Measurements from ENCODE around the gene SYT8. TPM values are rescaled to one million over a fixed set of nuclear protein-coding genes. Genes with fewer than 3 reads are reported as not detected.

The SYT8 gene
- total RNA-seq, 1 experiment from 2014 or later = not detected

Small RNA genes lying within 50 kb of the gene (microRNA-seq; reads per million reads assigned to microRNA genes)
- gene MIR4298 (ENCODE audit: borderline microRNAs expressed) (not detected), gene MIR7847 (ENCODE audit: borderline microRNAs expressed) (not detected)

Other genes with a start within 250 kb of the SYT8 start
- not detected in 2 replicates for gene KRTAP5-1, start 249.7 kb upstream of the SYT8 start, total RNA-seq (2021)
- gene KRTAP5-2, start 236.7 kb upstream of the SYT8 start, total RNA-seq (2021) = not detected in 2 replicates
- gene KRTAP5-3, start 226.5 kb upstream of the SYT8 start, total RNA-seq (2021) = not detected in 2 replicates
- gene KRTAP5-4, start 212.9 kb upstream of the SYT8 start, total RNA-seq (2021) = not detected in 2 replicates
- gene KRTAP5-5, start 205.2 kb upstream of the SYT8 start, total RNA-seq (2021) = not detected in 2 replicates
- not detected in 2 replicates for gene KRTAP5-6, start 137.8 kb upstream of the SYT8 start, total RNA-seq (2021)
- 0.59 and 0.77 TPM in 2 replicates for gene IFITM10, start 84.4 kb upstream of the SYT8 start, total RNA-seq (2021)
- gene CTSD, start 71.1 kb upstream of the SYT8 start, total RNA-seq (2021) = 158 and 161 TPM in 2 replicates
- gene TNNI2, start 4.0 kb downstream of the SYT8 start, total RNA-seq (2021) = not detected in 2 replicates
- not detected in 2 replicates for gene LSP1, start 18.1 kb downstream of the SYT8 start, total RNA-seq (2021)
- gene PRR33, start 56.9 kb downstream of the SYT8 start, total RNA-seq (2021) = not detected in 2 replicates
- not detected in 2 replicates for gene TNNT3, start 84.7 kb downstream of the SYT8 start, total RNA-seq (2021)
- 65.3 and 67.3 TPM in 2 replicates for gene MRPL23, start 112.3 kb downstream of the SYT8 start, total RNA-seq (2021)
- gene H19, start 162.9 kb downstream of the SYT8 start, total RNA-seq (2021) = 10.7 TPM in 2 replicates

All from H9 (cell line).